Keratinocyte (primary cell): ENCODE results near the gene ABI1. TPM values are rescaled to one million over a fixed set of nuclear protein-coding genes. Genes with fewer than 3 reads are reported as not detected.

Experiments
- DNase-seq: peaks from one replicate; pipeline ENCODE4 v3.0.0-alpha.2; 2011; ENCODE audit warnings: low read depth, missing footprints, low spot score
- FAIRE-seq: peaks from 2 replicates; lab custom pipeline; 2011; peaks lifted over from hg19 to GRCh38; lab: Jason Lieb, UNC
- H2AFZ ChIP-seq: 2 replicates; pipeline ENCODE4 v1.6.0; 2012; ENCODE audit warnings: low read length, control low read depth, inconsistent platforms; ENCODE audit not compliant: control insufficient read depth
- H3K27ac ChIP-seq: 2 replicates; pipeline ENCODE4 v1.5.1; 2011; ENCODE audit warnings: low read length; ENCODE audit not compliant: control insufficient read depth, insufficient read depth
- H3K27me3 ChIP-seq: 3 replicates; pipeline ENCODE4 v1.6.0; 2011; ENCODE audit warnings: low read length; ENCODE audit not compliant: control insufficient read depth, insufficient read depth; ENCODE audit errors: extremely low read depth
- H3K36me3 ChIP-seq, 2 experiments: 2 replicates in 1 of 2; 3 replicates in 1 of 2; pipeline ENCODE4 v1.5.1; 2011; ENCODE audit warnings: low read length in 2 of 2, mild to moderate bottlenecking in 1 of 2; ENCODE audit not compliant: control insufficient read depth in 2 of 2, insufficient read depth in 2 of 2; ENCODE audit errors: extremely low read depth in 1 of 2
- H3K4me1 ChIP-seq: 3 replicates; pipeline ENCODE4 v1.5.1; 2011; ENCODE audit warnings: low read length; ENCODE audit not compliant: control insufficient read depth, insufficient read depth; ENCODE audit errors: extremely low read depth
- H3K4me2 ChIP-seq: 3 replicates; pipeline ENCODE4 v1.6.0; 2011; ENCODE audit warnings: low read depth, low read length; ENCODE audit not compliant: control insufficient read depth, insufficient read depth; ENCODE audit errors: extremely low read depth
- H3K4me3 ChIP-seq, 3 experiments: fragments of 200-600 bp in 1 of 3; sonication (generic) in 1 of 3; 2 replicates in 2 of 3; 3 replicates in 1 of 3; pipeline ENCODE4 v1.5.1; 2011 to 2016; ENCODE audit warnings: low read length in 3 of 3, mild to moderate bottlenecking in 3 of 3, control low read depth in 2 of 3, inconsistent platforms in 1 of 3, low read depth in 1 of 3, mixed read lengths in 1 of 3, mixed run types in 1 of 3, moderate library complexity in 1 of 3; ENCODE audit not compliant: control insufficient read depth in 2 of 3, insufficient read depth in 2 of 3; ENCODE audit errors: extremely low read depth in 1 of 3
- H3K79me2 ChIP-seq: 2 replicates; pipeline ENCODE4 v1.6.0; 2012; ENCODE audit warnings: low read length; ENCODE audit not compliant: control insufficient read depth, insufficient read depth
- H3K9ac ChIP-seq: 3 replicates; pipeline ENCODE4 v1.6.0; 2011; ENCODE audit warnings: low read length; ENCODE audit not compliant: control insufficient read depth, insufficient read depth; ENCODE audit errors: extremely low read depth
- H3K9me1 ChIP-seq: 3 replicates; pipeline ENCODE4 v1.6.0; 2011; ENCODE audit warnings: low read length; ENCODE audit not compliant: control insufficient read depth, insufficient read depth; ENCODE audit errors: extremely low read depth
- H3K9me3 ChIP-seq: 2 replicates; pipeline ENCODE4 v1.5.1; 2012; ENCODE audit warnings: low read depth, low read length; ENCODE audit not compliant: control insufficient read depth
- H4K20me1 ChIP-seq: 3 replicates; pipeline ENCODE4 v1.6.0; 2011; ENCODE audit warnings: low read length; ENCODE audit not compliant: control insufficient read depth, insufficient read depth; ENCODE audit errors: extremely low read depth
- EZH2 ChIP-seq: IDR thresholded peaks from one replicate; pipeline ENCODE4 v1.6.1; 2012; ENCODE audit warnings: inconsistent platforms, mild to moderate bottlenecking, low read length, moderate library complexity
- dilution Hi-C: fragments of 300-500 bp; cut with MboI; formaldehyde crosslinking; loops from one replicate; pipeline ENCODE4 v1.7.0; 2020; ENCODE audit warnings: low sequenced_read_pairs; ENCODE audit not compliant: extremely low pct_ligation_motif_present
- polyA plus RNA-seq, 5 experiments: library from polyadenylated mRNA; depleted of rRNA in 3 of 5; stranded (reverse) in 3 of 5; stranded (forward) in 1 of 5; unstranded in 1 of 5; fragments of >200 nt; gene quantifications; 1 replicate in 1 of 5; 2 replicates in 3 of 5; 3 replicates in 1 of 5; pipeline versions ENCODE4 v1.2.1 to v1.2.3, GENCODE V29; 2011 to 2012; ENCODE audit warnings: missing spikeins in 2 of 5, low read depth in 1 of 5, low replicate concordance in 1 of 5
- TF ChIP-seq, protein P1 (sequence below), 3 experiments: IDR thresholded peaks in 1 of 3; conservative IDR thresholded peaks in 1 of 3; optimal IDR thresholded peaks in 1 of 3; 2 replicates in 2 of 3; 3 replicates in 1 of 3; pipeline versions ENCODE3 to v1.5.1; 2011; ENCODE audit warnings: low read length in 3 of 3, mild to moderate bottlenecking in 3 of 3, moderate library complexity in 2 of 3, control low read depth in 1 of 3, inconsistent platforms in 1 of 3; ENCODE audit not compliant: insufficient read depth in 2 of 3; ENCODE audit errors: extremely low read depth in 1 of 3

The ABI1 gene
- polyA plus RNA-seq, 1 donor (not counting 4 experiments of a cell fraction or from before 2014, with no cell fraction given) = 78.9 TPM

DNA sequence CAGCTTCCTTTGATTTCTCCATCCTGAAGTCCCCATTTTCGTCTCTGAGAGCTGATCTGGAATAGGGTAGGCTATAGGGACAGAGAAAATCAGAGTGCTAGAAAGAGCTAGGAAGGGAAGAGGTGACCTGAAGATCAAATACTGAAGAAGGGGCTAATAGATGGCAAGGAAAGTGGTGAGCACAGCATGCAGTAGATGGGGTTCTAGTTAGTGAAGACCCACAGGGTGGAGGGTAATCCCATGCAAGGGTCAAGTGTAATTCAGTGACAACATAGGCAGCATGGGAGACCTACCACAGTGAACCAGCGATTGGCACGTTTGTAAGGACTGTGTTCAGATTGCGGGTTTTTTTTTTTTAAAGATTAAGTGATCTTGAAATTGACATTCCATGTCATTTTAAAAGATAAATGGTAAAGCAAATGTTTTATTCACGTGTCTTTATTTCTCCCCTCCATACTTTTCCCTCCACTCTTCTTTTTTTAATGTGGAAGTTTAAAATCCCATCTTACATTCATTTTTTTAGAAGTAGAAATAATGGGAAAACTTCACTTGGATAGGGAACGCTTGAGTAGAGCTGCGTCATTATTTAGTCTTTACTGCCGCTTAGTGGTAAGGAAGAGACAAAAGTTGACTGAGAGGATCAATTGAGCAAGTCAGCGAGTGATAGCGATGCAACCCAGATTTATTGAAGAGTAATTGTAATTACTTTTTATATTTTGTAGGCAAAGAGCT is 21.0 kb upstream of the ABI1 start:
- H3K9me3 ChIP-seq = no peaks in the 10 kb centered on the region
- no peaks in the 10 kb centered on the region for H3K27me3 ChIP-seq
- peaks cover 2% of the 10 kb centered on the region for H3K4me1 ChIP-seq
- H3K27ac ChIP-seq = no peak overlapping the region
- peak overlapping the region; percentile 60 for H2AFZ ChIP-seq
- H3K36me3 ChIP-seq = no peaks in the 10 kb centered on the region
- dilution Hi-C loops = no loop called here
- no peaks in the 10 kb centered on the region for H3K9me1 ChIP-seq
- H3K4me2 ChIP-seq = peak overlapping the region; percentile 39
- no peak overlapping the region for H3K9ac ChIP-seq
- peak overlapping the region in 1 of 3 experiments; percentile 24 for H3K4me3 ChIP-seq
- no peaks in the 10 kb centered on the region for H4K20me1 ChIP-seq
- DNase-seq (no peak), FAIRE-seq (peak; percentile 84)
- TF ChIP-seq, protein P1, sequence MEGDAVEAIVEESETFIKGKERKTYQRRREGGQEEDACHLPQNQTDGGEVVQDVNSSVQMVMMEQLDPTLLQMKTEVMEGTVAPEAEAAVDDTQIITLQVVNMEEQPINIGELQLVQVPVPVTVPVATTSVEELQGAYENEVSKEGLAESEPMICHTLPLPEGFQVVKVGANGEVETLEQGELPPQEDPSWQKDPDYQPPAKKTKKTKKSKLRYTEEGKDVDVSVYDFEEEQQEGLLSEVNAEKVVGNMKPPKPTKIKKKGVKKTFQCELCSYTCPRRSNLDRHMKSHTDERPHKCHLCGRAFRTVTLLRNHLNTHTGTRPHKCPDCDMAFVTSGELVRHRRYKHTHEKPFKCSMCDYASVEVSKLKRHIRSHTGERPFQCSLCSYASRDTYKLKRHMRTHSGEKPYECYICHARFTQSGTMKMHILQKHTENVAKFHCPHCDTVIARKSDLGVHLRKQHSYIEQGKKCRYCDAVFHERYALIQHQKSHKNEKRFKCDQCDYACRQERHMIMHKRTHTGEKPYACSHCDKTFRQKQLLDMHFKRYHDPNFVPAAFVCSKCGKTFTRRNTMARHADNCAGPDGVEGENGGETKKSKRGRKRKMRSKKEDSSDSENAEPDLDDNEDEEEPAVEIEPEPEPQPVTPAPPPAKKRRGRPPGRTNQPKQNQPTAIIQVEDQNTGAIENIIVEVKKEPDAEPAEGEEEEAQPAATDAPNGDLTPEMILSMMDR (optimal IDR thresholded peaks at IDR 0.05 in 1 of 3, IDR thresholded peaks at IDR 0.05 in 1 of 3, conservative IDR thresholded peaks at IDR 0.05 in 1 of 3; ENCODE audit: extremely low read depth in 1 of 3, insufficient read depth in 2 of 3, low read length in 3 of 3) = peak; percentile 58 to 78 (median 60)
- TF ChIP-seq EZH2 = no peak
- no peaks in the 10 kb centered on the region for H3K79me2 ChIP-seq

DNA sequence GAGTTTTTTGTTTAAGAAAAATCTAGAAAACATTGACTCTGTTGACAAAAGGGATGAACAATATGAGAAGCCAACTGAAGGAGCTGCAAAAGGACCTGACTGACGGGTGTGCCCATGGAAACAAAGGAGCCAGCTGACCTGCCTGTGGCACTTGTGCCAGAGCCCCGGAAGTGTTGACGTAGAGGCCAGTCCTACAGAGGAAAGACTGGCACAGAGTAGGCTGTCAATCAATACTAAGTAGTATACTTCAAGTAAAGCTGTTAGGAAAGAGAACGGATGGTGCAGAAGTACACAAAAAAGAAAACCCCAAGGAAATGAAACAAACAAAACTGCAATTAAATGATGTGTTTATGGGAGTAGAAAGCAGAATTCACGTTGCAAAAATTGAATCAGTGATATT is 19.0 kb upstream of the ABI1 start:
- no peak for DNase-seq
- H3K79me2 ChIP-seq = no peaks in the 10 kb centered on the region
- no peak overlapping the region for H3K4me3 ChIP-seq
- FAIRE-seq = no peak
- H2AFZ ChIP-seq = no peak overlapping the region
- no peak overlapping the region for H3K9ac ChIP-seq
- H3K4me1 ChIP-seq = peaks cover 2% of the 10 kb centered on the region
- H3K27ac ChIP-seq = no peak overlapping the region
- H4K20me1 ChIP-seq = no peaks in the 10 kb centered on the region
- H3K27me3 ChIP-seq = no peaks in the 10 kb centered on the region
- dilution Hi-C loops = no loop called here
- TF ChIP-seq, protein P1 (optimal IDR thresholded peaks at IDR 0.05 in 1 of 3, IDR thresholded peaks at IDR 0.05 in 1 of 3, conservative IDR thresholded peaks at IDR 0.05 in 1 of 3; ENCODE audit: extremely low read depth in 1 of 3, insufficient read depth in 2 of 3, low read length in 3 of 3) = no peak
- no peak for TF ChIP-seq EZH2
- no peaks in the 10 kb centered on the region for H3K9me1 ChIP-seq
- H3K4me2 ChIP-seq = no peak overlapping the region
- H3K36me3 ChIP-seq = no peaks in the 10 kb centered on the region
- H3K9me3 ChIP-seq = no peaks in the 10 kb centered on the region
